Hepatocyte (in vitro differentiated cells): ENCODE data around the gene SLC44A3. TPM values are rescaled to one million over a fixed set of nuclear protein-coding genes. Genes with fewer than 3 reads are reported as not detected.

Experiments used
- DNase-seq: peaks from one replicate; pipeline ENCODE4 v3.0.0-alpha.2; 2016; ENCODE audit warnings: low spot score
- H2AFZ ChIP-seq: fragments of 200-600 bp; sonication (generic); 2 replicates; pipeline ENCODE4 v1.6.0; 2016; ENCODE audit warnings: antibody characterized with exemption, mild to moderate bottlenecking
- H3K27ac ChIP-seq: fragments of 200-600 bp; sonication (generic); 2 replicates; pipeline ENCODE4 v1.5.1; 2016; ENCODE audit warnings: mild to moderate bottlenecking
- H3K27me3 ChIP-seq: fragments of 200-600 bp; sonication (generic); 2 replicates; pipeline ENCODE4 v1.6.1; 2016
- H3K36me3 ChIP-seq: fragments of 200-600 bp; sonication (generic); replicated peaks from 2 replicates; pipeline ENCODE4 v1.5.1; 2016; ENCODE audit warnings: low read depth; ENCODE audit not compliant: insufficient read depth
- H3K4me1 ChIP-seq: fragments of 200-600 bp; sonication (generic); 2 replicates; pipeline ENCODE4 v1.5.1; 2016; ENCODE audit warnings: mild to moderate bottlenecking, moderate library complexity; ENCODE audit not compliant: insufficient read depth
- H3K4me2 ChIP-seq: fragments of 200-600 bp; sonication (generic); 2 replicates; pipeline ENCODE4 v1.6.0; 2016
- H3K4me3 ChIP-seq: fragments of 200-600 bp; sonication (generic); 2 replicates; pipeline ENCODE4 v1.5.1; 2016; ENCODE audit warnings: mild to moderate bottlenecking
- H3K79me2 ChIP-seq: fragments of 200-600 bp; sonication (generic); 2 replicates; pipeline ENCODE4 v1.6.0; 2017; ENCODE audit warnings: mild to moderate bottlenecking
- H3K9me2 ChIP-seq: fragments of 200-600 bp; sonication (generic); replicated peaks from 2 replicates; pipeline ENCODE4 v1.6.0; 2017; ENCODE audit warnings: mild to moderate bottlenecking; ENCODE audit not compliant: insufficient read depth
- H3K9me3 ChIP-seq: fragments of 200-600 bp; sonication (generic); 2 replicates; pipeline ENCODE4 v1.5.1; 2016; ENCODE audit warnings: low read depth, mild to moderate bottlenecking
- H4K20me1 ChIP-seq: fragments of 200-600 bp; sonication (generic); 2 replicates; pipeline ENCODE4 v1.6.0; 2016; ENCODE audit warnings: mild to moderate bottlenecking; ENCODE audit not compliant: insufficient read depth, poor library complexity, severe bottlenecking
- CTCF ChIP-seq: fragments of 200-600 bp; sonication (generic); IDR thresholded peaks from 2 replicates; pipeline ENCODE4 v1.5.1; 2016; ENCODE audit warnings: antibody characterized with exemption, mild to moderate bottlenecking; ENCODE audit not compliant: poor library complexity
- EZH2 ChIP-seq: fragments of 200-600 bp; sonication (generic); IDR thresholded peaks from 2 replicates; pipeline ENCODE4 v1.6.1; 2016; ENCODE audit warnings: antibody characterized with exemption, mild to moderate bottlenecking, borderline replicate concordance
- EZH2phosphoT487 ChIP-seq: fragments of 200-600 bp; sonication (generic); IDR thresholded peaks from one replicate; pipeline ENCODE4 v1.6.1; 2018; ENCODE audit warnings: antibody characterized with exemption, mild to moderate bottlenecking, low read depth, moderate library complexity; ENCODE audit not compliant: unreplicated experiment, severe bottlenecking
- WGBS: methylation state at CpG from one replicate; pipeline ENCODE4 v1.1.6; 2016; ENCODE audit warnings: low lambda C conversion rate; ENCODE audit errors: missing lambda C conversion rate; 5-methylcytosine and 5-hydroxymethylcytosine counted together
- polyA plus RNA-seq: library from polyadenylated mRNA; unstranded; fragments of >200 nt; fragmentation: Nextera tagmentation; extraction: Ambion mirVana; gene quantifications from 2 replicates; pipeline ENCODE4 v1.2.1, GENCODE V29; 2016
- total RNA-seq: library from RNA; depleted of rRNA; stranded (reverse); fragments of >200 nt; gene quantifications from 2 replicates; pipeline ENCODE4 v1.2.3, GENCODE V29; 2014

SLC44A3 gene
- total and polyA plus RNA-seq, 2 experiments from 2014 or later = 51.5 to 55.3 TPM

- 71% methylated on average over 1 of the region's 1 CpG for WGBS
- H3K79me2 ChIP-seq = peaks cover 70% of the 10 kb centered on the region
- H3K4me1 ChIP-seq = peaks cover 13% of the 10 kb centered on the region
- no peak overlapping the region for H3K4me3 ChIP-seq
- DNase-seq = no peak
- H3K9me3 ChIP-seq = no peaks in the 10 kb centered on the region
- H3K4me2 ChIP-seq = no peak overlapping the region
- H4K20me1 ChIP-seq = no peaks in the 10 kb centered on the region
- no peaks in the 10 kb centered on the region for H3K27me3 ChIP-seq
- TF ChIP-seq EZH2phosphoT487 (no peak), EZH2 (no peak), CTCF (no peak)
- no peaks in the 10 kb centered on the region for H3K9me2 ChIP-seq
- H3K27ac ChIP-seq = no peak overlapping the region
- H3K36me3 ChIP-seq = no peaks in the 10 kb centered on the region
- no peak overlapping the region for H2AFZ ChIP-seq
Observed at GRCh38 chr1:94787691-94788090, 32.5 kb upstream of the SLC44A3 start.

- Histone ChIP-seq H2AFZ (no peak overlapping the region), H4K20me1 (no peaks in the 10 kb centered on the region), H3K4me3 (no peak overlapping the region), H3K4me2 (no peak overlapping the region), H3K4me1 (no peaks in the 10 kb centered on the region), H3K9me2 (no peaks in the 10 kb centered on the region), H3K27me3 (no peaks in the 10 kb centered on the region), H3K36me3 (no peaks in the 10 kb centered on the region), H3K79me2 (peaks cover 56% of the 10 kb centered on the region), H3K9me3 (no peaks in the 10 kb centered on the region), H3K27ac (no peak overlapping the region)
- 96% methylated on average over 2 of the region's 2 CpGs for WGBS
- TF ChIP-seq EZH2phosphoT487 (no peak), EZH2 (no peak), CTCF (no peak)
- DNase-seq = no peak
Observed at GRCh38 chr1:94790246-94790645, 29.9 kb upstream of the SLC44A3 start.

GRCh38 chr1:94790670-94791069, 29.5 kb upstream of the SLC44A3 start:
- Histone ChIP-seq H3K36me3 (no peaks in the 10 kb centered on the region), H3K27me3 (no peaks in the 10 kb centered on the region), H3K9me3 (no peaks in the 10 kb centered on the region), H3K79me2 (peaks cover 52% of the 10 kb centered on the region), H4K20me1 (no peaks in the 10 kb centered on the region), H3K27ac (no peak overlapping the region), H3K4me3 (no peak overlapping the region), H3K4me2 (no peak overlapping the region), H3K9me2 (no peaks in the 10 kb centered on the region), H2AFZ (no peak overlapping the region), H3K4me1 (no peaks in the 10 kb centered on the region)
- WGBS = 72% methylated on average over 1 of the region's 1 CpG
- TF ChIP-seq EZH2phosphoT487 = no peak
- TF ChIP-seq EZH2 = no peak
- no peak for TF ChIP-seq CTCF
- no peak for DNase-seq
